ENCODE results near the gene WDR86.

- TF ChIP-seq EZH2 (IDR thresholded peaks at IDR 0.05; ENCODE audit: low read depth) (no peak), CTCF (conservative IDR thresholded peaks at IDR 0.05) (no peak)
Measured at GRCh38 chr7:151428378-151429236, 18.8 kb upstream of the WDR86 start.
